ENCODE results near the gene GLDN.
A peak's percentile ranks its signal among the peaks of the same experiment; 100 is the strongest.

The GLDN gene

DNA sequence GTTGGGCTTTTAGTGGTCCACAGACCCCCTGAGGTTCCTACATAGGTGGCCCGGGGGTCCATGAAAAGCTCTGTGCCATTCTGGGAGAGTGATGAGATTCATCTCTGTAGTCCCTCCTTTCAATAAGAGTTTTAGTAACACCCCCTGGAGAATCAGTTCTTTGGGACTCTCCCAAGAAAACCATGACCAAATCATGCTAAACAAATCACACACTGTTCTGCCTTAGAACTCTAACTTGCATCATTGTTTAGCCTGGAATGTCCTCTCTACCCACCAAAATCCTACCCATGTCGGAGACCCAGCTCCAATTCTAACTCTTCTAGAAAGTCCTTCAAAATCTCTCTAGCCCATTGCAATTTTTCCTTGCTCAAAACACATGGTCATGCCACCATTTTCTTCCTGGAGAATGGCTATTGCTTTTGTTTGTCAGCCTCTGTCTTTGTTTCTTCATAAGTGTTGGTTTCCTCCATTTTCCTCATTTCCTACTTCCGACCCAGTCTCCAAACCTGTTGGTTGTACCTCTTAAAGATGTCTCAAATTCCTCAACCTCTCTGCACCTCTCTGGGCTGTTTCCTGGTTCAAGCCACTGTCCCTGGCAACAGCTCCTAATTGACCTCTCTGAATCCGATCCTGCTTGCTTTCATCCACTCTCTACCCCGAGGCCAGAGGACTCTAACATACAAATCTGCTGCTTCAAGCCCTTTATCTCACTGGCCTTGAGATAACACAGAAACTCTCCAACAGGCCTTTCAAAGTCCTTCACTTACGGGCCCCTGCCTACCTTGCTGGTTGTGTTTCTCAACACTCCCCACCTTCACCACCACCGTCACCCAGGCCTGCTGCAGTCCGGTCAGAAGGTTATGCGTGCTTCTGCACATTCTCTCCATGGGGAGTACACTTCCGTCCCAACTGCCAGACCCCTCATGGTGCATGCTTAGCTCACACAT is 26.8 kb upstream of the GLDN start:
- no peak overlapping the region for H3K4me3 ChIP-seq (ENCODE audit: low read depth, low read length)
- no peak for DNase-seq (ENCODE audit: low read depth, low spot score)
- TF ChIP-seq, protein P1, sequence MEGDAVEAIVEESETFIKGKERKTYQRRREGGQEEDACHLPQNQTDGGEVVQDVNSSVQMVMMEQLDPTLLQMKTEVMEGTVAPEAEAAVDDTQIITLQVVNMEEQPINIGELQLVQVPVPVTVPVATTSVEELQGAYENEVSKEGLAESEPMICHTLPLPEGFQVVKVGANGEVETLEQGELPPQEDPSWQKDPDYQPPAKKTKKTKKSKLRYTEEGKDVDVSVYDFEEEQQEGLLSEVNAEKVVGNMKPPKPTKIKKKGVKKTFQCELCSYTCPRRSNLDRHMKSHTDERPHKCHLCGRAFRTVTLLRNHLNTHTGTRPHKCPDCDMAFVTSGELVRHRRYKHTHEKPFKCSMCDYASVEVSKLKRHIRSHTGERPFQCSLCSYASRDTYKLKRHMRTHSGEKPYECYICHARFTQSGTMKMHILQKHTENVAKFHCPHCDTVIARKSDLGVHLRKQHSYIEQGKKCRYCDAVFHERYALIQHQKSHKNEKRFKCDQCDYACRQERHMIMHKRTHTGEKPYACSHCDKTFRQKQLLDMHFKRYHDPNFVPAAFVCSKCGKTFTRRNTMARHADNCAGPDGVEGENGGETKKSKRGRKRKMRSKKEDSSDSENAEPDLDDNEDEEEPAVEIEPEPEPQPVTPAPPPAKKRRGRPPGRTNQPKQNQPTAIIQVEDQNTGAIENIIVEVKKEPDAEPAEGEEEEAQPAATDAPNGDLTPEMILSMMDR (IDR thresholded peaks at IDR 0.05; ENCODE audit: low read depth, low read length), result no peak
- in situ Hi-C loops (cut with HindIII; ENCODE audit: low sequenced_read_pairs), result no loop called here

DNA sequence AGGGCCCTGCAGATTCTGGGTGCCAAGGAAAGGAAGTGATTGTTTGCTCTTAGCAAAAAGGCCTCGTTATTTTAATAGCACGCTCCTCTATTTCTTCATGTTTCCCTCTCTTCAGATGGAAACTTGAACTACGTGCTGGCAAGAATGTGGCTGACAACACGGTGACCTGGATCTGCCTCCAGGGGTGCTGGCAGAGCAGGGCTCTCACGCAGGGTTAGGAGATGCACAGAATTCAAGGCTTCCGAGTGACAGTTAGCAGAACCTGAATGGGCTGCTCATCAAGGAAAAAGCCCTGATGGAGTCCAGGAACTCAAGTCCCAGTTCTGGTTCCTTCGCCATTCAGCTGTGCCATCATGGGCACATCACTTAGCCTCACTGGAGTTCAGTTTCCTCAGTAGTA is 25.7 kb upstream of the GLDN start:
- DNase-seq (ENCODE audit: low read depth, low spot score), result no peak
- no peak overlapping the region for H3K4me3 ChIP-seq (ENCODE audit: low read depth, low read length)
- TF ChIP-seq, protein P1 (IDR thresholded peaks at IDR 0.05; ENCODE audit: low read depth, low read length), result no peak
- in situ Hi-C loops (cut with HindIII; ENCODE audit: low sequenced_read_pairs), result no loop called here

DNA sequence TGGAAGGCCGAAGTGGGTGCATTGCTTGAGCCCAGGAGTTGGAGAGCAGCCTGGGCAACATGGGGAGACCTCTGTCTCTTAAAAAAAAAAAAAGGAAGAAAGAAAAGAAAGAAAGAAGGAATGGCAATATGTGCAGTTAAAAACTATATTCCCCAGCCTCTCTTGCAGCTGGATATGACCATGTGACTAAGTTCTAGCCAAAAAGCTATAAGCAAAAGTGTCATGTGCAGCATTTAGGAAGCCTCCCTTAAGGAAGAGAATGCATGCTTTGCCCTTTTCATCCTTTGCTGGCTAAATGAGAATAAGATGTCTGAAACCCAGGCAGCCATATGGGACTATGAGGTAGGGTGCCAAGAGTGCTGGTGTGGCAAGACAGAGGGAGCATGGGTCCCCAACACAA is 24.8 kb upstream of the GLDN start:
- in situ Hi-C loops (cut with HindIII; ENCODE audit: low sequenced_read_pairs), result no loop called here
- no peak for DNase-seq (ENCODE audit: low read depth, low spot score)
- H3K4me3 ChIP-seq (ENCODE audit: low read depth, low read length), result no peak overlapping the region
- TF ChIP-seq, protein P1 (IDR thresholded peaks at IDR 0.05; ENCODE audit: low read depth, low read length), result no peak

DNA sequence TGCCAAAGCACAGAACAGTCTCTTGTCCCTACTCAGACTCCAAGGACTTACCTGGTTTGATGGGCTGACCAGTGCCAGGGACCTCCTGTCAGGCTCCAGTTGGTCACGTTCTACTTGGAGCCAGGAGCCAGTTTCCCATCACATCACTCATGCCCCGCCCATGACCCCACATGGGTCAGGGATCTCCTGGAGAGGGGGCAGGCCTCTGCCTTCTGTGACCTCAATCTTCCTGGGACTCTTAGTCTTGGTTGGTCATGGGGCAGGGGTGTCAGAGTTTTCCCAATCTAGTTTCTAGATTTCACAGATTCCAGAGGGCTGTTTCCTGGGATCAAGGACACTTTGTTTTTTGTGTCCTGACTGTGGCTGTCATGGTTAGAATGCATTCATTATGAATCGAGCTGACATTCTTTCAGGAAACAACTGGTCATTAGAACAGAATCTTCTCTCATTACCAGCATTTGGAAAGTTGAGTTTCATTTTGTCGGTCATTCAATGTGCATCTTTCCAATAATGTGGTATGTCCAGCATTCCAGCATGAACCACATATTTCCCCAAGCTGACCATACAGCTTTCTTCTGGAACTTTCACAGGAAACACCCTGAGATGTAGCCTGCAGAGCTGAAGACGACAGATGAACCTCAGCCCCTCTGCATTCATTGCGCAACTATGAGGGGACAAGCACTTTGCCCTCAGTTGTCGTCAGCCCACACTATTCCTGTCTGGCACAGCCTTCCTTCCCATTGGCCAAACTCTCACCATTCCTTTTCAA is 22.9 kb upstream of the GLDN start:
- no peak overlapping the region for H3K4me3 ChIP-seq (ENCODE audit: low read depth, low read length)
- in situ Hi-C loops (cut with HindIII; ENCODE audit: low sequenced_read_pairs), result no loop called here
- peak; percentile 12 for DNase-seq (ENCODE audit: low read depth, low spot score)
- TF ChIP-seq, protein P1 (IDR thresholded peaks at IDR 0.05; ENCODE audit: low read depth, low read length), result no peak

DNA sequence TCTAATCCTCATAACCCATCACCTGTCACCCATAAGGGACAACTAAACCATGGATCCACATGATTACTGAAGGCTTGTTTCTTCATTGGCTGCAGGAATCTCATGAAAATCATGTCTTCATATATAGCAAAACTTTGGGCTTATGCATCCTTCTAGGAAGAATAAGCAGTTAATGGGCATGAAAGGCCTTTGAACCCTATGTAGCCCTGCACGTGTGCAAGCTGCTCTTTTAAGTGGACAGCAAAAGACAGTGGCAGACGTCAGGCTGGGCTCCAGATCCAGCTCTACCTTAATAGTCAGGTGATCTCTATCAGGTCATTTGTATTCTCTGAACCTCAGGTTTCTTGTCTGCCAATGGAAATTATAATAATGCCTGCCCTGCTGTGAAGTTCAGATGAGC is 21.9 kb upstream of the GLDN start:
- H3K4me3 ChIP-seq (ENCODE audit: low read depth, low read length), result no peak overlapping the region
- in situ Hi-C loops (cut with HindIII; ENCODE audit: low sequenced_read_pairs), result no loop called here
- DNase-seq (ENCODE audit: low read depth, low spot score), result no peak
- TF ChIP-seq, protein P1 (IDR thresholded peaks at IDR 0.05; ENCODE audit: low read depth, low read length), result no peak

DNA sequence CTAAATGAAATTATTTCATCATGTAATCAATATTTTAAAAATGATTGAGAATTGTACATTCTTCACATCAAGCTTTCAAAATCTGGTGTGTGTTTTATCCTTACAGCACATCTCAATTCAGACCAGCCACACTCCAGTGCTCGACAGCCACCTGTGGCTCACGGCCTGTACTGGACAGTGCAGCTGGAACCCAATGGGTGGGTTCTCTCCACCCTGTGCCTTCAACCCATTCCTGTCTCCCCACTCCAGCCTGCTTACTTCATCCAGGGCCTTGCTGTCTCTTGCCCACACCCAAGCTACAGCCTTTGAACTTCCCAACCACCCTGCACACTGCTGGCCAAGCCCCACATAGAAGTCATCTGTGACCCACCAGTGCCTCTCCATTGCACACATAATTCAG is 20.6 kb upstream of the GLDN start:
- no peak overlapping the region for H3K4me3 ChIP-seq (ENCODE audit: low read depth, low read length)
- in situ Hi-C loops (cut with HindIII; ENCODE audit: low sequenced_read_pairs), result no loop called here
- TF ChIP-seq, protein P1 (IDR thresholded peaks at IDR 0.05; ENCODE audit: low read depth, low read length), result no peak
- no peak for DNase-seq (ENCODE audit: low read depth, low spot score)

All from astrocyte of the spinal cord (primary cell).